HG03432 (cell line): ENCODE data around the gene DNAAF1.

Source experiments
- ATAC-seq: cut with Tn5 transposase; IDR thresholded peaks from one replicate; pipeline ENCODE4 v1.9.1; 2021; ENCODE audit warnings: mild to moderate bottlenecking, moderate library complexity; ENCODE audit not compliant: unreplicated experiment

Gene DNAAF1

GRCh38 chr16:84121007-84121406 is 24.1 kb upstream of the DNAAF1 start:
- no peak for ATAC-seq

- no peak for ATAC-seq
These were observed 20.6 kb upstream of the DNAAF1 start for GRCh38 chr16:84124257-84125073.

DNA sequence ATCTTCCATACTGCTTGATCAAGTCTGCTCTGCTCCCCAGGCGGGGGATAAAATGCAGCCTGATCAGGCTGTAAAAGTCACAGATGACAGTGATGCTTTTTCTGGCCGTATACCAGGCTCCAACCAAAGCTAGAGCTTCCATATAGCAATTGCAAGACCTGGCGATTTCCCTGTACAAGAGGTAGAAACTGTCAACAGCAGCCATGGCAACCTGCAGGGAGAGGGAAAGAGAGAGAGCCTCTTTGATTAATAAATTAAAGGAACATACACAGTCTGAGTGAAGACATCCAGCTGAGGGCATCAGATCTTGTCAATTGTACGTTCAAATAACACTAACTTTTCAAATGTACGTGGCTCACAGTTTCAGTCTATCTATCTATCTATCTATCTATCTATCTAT is 14.0 kb upstream of the DNAAF1 start:
- ATAC-seq = no peak

DNA sequence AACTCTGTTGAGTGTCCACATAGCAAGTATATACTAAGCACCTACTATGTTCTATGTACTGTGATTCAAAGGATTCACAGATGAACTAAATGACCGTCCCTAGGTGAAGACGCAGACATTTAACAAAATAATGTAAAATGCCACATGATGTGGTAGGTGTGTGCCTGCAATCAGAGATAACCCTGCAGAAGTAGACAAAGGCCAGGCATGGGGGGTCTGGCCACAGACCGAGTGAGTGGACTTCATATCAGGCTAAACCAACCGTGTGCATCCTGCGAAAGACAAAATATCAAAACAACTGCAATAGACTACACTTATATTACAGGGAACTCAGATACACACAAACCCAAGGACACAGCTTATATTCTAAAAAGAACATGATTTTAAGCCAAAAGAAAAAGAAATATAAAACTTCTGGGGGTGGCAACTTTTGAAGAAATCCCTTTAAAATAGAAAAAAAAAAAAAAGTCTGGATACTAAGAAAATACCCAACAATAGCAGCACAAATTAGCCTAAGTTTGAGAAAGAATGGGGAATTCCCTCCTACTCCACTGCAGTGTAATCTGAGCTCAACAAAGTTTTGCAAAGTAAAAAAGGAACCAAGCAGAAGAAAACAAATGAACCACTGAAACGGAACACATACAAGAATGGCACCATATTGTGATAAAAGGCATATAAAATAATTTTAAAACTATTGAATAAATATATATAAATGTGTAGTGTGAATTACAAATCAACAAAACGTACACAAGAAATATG is 12.4 kb upstream of the DNAAF1 start:
- no peak for ATAC-seq

GRCh38 chr16:84136331-84137125 is 8.6 kb upstream of the DNAAF1 start:
- no peak for ATAC-seq

- no peak for ATAC-seq
These were observed 7.8 kb upstream of the DNAAF1 start for GRCh38 chr16:84137287-84137686.

DNA sequence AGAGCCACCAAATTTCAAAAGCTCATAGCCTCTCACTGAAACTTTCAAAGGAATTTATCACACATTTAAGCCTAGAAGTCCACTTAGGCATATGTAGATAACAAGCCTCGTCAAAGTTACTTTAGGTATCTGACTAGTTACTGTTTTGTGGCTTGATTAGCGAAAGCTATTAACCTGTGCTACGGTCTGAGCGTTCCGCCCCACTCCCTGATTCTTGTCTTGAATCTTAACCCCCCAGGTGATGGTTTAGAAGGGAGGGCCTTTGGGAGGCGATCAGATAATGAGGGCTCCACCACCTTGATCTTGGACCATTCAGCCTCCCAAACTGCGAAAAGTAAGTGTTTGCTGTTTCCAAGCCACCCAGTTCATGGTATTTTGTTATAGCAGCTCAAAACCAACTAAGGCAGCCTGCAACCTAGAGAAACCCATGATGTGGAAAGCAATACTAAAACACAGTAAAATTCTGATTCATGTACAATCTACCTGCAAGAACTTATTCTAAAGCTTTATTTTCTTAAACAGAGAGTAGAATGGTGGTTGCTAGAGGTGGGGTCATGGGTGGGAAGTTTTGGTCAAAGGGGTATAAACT is 7.2 kb upstream of the DNAAF1 start:
- ATAC-seq = no peak

- no peak for ATAC-seq
These were observed 6.6 kb upstream of the DNAAF1 start for GRCh38 chr16:84138500-84138823.

DNA sequence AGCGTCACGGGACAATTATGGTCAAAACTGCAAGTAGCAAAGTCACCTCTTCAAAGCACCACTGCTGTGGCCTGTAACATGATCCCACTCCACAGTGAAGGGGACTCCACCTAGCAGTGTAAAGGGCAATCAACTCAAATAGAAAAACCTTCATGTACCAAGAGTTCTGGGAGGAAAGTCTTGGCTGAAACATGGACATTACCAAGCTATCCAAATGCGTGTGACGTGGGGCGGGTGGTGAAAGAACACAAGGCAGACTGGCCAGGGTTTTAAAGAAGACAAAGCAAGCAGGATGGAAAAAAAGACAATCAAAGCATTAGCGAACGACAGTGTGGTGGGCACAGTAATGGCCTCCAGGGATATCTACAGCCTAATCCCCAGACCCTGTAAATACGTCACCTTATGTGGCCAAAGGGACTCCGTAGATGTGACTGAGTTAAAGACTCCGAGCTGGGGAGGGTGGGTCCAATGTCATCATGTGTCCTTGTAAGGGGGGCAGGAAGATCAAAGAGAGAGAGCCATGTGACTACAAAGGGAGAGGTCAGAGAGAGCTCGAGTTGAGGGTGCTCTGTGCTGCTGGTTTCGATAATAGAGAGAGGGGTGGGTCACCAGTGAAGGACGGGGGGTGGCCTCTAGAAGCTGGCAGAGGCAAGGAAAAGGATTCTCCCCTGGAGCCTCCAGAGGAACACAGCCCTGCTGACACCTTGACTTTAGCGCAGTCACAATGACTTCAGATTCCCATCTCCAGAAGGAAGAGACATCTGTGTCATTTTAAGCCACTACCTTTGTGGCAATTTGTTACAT is 6.1 kb upstream of the DNAAF1 start:
- peak; percentile 91 for ATAC-seq

GRCh38 chr16:84139628-84140258 is 5.4 kb upstream of the DNAAF1 start:
- no peak for ATAC-seq

- ATAC-seq = no peak
These were observed 3.9 kb upstream of the DNAAF1 start for GRCh38 chr16:84141143-84141670.

DNA sequence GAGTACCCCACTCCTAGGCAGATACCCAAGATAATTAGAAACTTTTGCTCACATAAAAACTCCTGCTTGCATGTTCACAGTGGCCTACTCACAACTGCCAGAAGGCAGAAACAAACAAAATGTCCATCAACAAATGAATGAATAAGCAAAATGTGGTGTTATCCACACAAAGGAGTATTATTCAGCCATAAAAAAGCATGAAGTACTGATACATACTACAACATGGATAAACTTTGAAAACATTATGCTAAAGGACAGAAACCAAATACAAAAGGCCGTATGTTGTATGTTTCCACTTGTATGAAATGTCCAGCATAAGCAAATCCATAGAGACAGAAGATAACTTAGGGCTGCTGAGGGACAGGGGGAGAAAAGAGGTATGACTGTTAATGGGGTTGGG is 2.0 kb upstream of the DNAAF1 start:
- no peak for ATAC-seq

GRCh38 chr16:84143784-84144199 is 1.3 kb upstream of the DNAAF1 start:
- no peak for ATAC-seq

DNA sequence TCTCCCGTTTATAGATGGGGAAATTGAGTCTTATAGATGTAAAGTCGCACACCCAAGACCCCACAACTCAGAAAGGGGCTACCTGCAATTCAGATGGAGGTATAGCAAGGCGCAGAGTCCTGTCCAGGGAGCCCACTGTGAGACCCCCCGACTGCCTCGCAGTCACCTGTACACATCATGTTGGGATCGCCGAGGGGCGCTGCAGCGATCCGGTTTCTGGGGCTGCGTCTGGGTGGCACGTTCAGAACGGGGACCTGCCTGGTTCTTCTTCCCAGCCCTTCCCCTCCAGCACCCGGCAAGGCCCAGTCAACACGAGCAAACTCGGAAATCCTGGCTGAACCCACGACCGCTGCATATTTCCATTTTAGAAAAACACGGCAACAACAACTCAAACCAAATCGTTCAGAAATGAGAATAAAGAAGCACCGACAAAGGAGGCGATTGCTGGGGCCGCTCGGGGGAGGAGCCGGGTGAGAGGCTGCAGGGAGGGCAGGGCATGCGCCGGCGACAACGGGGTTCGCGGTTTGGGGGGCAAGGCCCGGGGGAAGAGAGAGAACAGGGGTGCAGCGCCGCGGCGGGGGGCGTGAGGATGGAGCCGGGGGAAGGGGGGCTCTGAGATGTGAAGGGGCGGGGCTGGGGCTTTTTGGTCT is 774 bp upstream of the DNAAF1 start:
- peak; percentile 26 for ATAC-seq

DNA sequence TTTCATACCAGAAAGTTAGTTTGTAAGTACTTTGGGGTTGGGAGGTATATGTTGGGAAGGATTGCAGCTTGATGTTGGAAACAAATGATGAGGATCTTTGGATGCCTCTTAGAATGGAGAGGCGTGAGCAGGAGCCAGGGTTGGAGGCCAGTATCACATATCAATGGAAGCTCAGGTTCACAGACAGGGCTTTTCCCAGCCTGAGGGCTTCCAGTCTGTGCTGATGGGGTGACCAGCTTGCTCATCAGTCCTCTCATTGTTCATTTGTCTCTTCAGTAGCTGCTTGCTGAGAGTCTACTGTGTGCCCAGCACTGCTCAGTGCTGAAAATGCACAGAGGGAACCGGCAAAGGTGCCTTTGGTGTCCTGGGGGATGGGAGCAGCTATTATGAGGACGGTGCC is 5.8 kb downstream of the DNAAF1 start:
- ATAC-seq = no peak

DNA sequence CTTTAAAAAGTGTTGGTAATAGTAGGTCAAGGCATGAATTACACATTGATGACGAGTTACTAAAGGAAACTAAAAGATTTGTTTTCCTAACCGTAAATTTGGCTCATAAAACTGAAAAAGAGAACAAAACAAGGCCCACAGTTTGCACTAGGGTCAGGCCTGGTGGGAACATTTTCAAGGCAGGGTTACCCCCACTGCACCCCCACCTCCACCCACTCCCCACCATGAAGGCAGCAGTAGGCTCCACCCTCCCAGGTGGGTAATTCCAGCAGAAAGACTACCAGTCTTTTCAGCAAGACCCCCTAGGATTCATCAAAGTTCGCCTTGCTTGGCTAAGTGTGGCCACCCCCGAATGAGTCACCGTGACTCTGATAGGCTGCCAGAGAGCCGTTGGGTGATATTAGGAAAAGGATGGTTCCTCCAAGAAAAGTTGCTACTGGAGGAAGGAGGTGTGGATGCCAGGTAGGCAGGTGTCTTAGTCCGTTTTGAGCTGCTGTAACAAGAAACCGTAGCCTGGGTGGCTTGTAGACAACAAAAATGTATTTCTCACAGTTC is 8.6 kb downstream of the DNAAF1 start:
- no peak for ATAC-seq

DNA sequence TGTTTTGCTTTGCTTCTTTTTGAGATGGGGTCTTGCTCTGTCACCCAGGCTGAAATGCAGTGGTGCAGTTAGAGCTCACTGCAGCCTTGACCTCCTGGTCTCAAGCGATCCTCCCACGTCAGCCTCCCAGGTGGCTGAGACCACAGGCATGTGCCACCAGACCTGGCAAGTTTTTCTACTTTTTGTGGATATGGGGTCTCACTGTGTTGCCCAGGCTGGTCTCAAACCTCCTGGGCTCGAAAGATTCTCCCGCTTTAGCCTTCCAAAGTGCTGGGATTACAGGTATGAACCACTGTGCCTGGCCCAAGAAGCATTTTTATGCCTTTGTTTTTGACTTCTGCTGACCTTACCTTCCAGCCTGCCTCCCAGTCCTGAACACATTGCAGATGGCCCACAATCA is 10.1 kb downstream of the DNAAF1 start:
- ATAC-seq = no peak

GRCh38 chr16:84155771-84156170 is 10.7 kb downstream of the DNAAF1 start:
- no peak for ATAC-seq

DNA sequence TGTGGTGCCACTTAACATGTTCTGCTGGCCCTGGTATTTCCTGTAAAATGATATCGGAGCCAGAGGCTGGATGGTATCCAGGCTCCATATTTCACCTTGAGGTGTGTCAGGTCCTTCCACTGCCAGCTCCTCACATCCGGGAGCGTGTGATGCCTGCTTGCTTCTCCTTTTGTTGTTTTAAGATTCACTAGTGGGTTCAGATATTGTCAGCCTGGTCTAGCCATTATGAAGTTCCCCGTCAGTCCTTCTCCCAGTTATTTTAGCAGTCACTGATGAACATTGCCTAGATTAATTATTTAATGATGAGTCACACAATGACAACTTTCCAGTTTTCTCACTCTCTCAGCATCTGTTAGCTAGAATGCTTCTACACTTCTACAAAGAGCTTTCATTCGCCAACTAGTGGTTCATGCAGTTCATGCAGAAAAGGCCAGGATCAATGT is 11.3 kb downstream of the DNAAF1 start:
- ATAC-seq = no peak
